ENCODE measurements around the gene GPR15LG. TPM values are rescaled to one million over a fixed set of nuclear protein-coding genes. Genes with fewer than 3 reads are reported as not detected.

The GPR15LG gene
- total RNA-seq, 2 experiments from 2014 or later, result not detected

GRCh38 chr10:84227810-84228209 lies 54.2 kb downstream of the GPR15LG start:
- Histone ChIP-seq H3K4me3 (ENCODE audit: low read depth, low read length, poor library complexity, severe bottlenecking) (no peak overlapping the region), H3K4me1 (ENCODE audit: insufficient read depth, low read length, poor library complexity, severe bottlenecking) (no peaks in the 10 kb centered on the region), H3K4me2 (ENCODE audit: low read length) (no peak overlapping the region), H2AFZ (ENCODE audit: low read length) (no peak overlapping the region), H3K79me2 (ENCODE audit: insufficient read depth, low read depth, low read length) (no peaks in the 10 kb centered on the region), H4K20me1 (ENCODE audit: insufficient read depth, low read length) (no peaks in the 10 kb centered on the region), H3K9me3 (ENCODE audit: low read length) (no peaks in the 10 kb centered on the region), H3K36me3 (ENCODE audit: insufficient read depth, low read length) (no peaks in the 10 kb centered on the region), H3K9me2 (ENCODE audit: insufficient read depth, low read length) (no peaks in the 10 kb centered on the region), H3K27ac (ENCODE audit: low read depth, low read length, poor library complexity, severe bottlenecking) (no peak overlapping the region)
- ChIA-PET CTCF (ENCODE audit: unreplicated experiment) (no interaction called here), POLR2A (no interaction called here)
- TF ChIP-seq CTCF (conservative IDR thresholded peaks at IDR 0.05; ENCODE audit: low read length), result no peak
- no peak for TF ChIP-seq EZH2phosphoT487 (IDR thresholded peaks at IDR 0.05; ENCODE audit: borderline replicate concordance, low read depth, low read length)
- no TSS peak for BruUV-seq (replicated peaks)
- intact Hi-C loops (cut with micrococcal nuclease; ENCODE audit: unreplicated experiment), result no loop called here
- DNase-seq (ENCODE audit: low spot score), result no peak

- Histone ChIP-seq H3K4me1 (ENCODE audit: insufficient read depth, low read length, poor library complexity, severe bottlenecking) (no peaks in the 10 kb centered on the region), H3K9me3 (ENCODE audit: low read length) (no peaks in the 10 kb centered on the region), H3K9me2 (ENCODE audit: insufficient read depth, low read length) (no peaks in the 10 kb centered on the region), H2AFZ (ENCODE audit: low read length) (no peak overlapping the region), H3K4me3 (ENCODE audit: low read depth, low read length, poor library complexity, severe bottlenecking) (no peak overlapping the region), H3K79me2 (ENCODE audit: insufficient read depth, low read depth, low read length) (no peaks in the 10 kb centered on the region), H3K36me3 (ENCODE audit: insufficient read depth, low read length) (no peaks in the 10 kb centered on the region), H4K20me1 (ENCODE audit: insufficient read depth, low read length) (no peaks in the 10 kb centered on the region), H3K27ac (ENCODE audit: low read depth, low read length, poor library complexity, severe bottlenecking) (no peak overlapping the region), H3K4me2 (ENCODE audit: low read length) (no peak overlapping the region)
- no peak for TF ChIP-seq EZH2phosphoT487 (IDR thresholded peaks at IDR 0.05; ENCODE audit: borderline replicate concordance, low read depth, low read length)
- CTCF ChIA-PET (ENCODE audit: unreplicated experiment), result no interaction called here
- DNase-seq (ENCODE audit: low spot score), result no peak
- POLR2A ChIA-PET, result no interaction called here
- BruUV-seq (replicated peaks), result no TSS peak
- intact Hi-C loops (cut with micrococcal nuclease; ENCODE audit: unreplicated experiment), result no loop called here
These were observed 56.8 kb downstream of the GPR15LG start for GRCh38 chr10:84230359-84230758.

GRCh38 chr10:84232376-84232775 lies 58.8 kb downstream of the GPR15LG start:
- no TSS peak for BruUV-seq (replicated peaks)
- Histone ChIP-seq H4K20me1 (ENCODE audit: insufficient read depth, low read length) (no peaks in the 10 kb centered on the region), H3K79me2 (ENCODE audit: insufficient read depth, low read depth, low read length) (no peaks in the 10 kb centered on the region), H3K4me3 (ENCODE audit: low read depth, low read length, poor library complexity, severe bottlenecking) (no peak overlapping the region), H3K9me3 (ENCODE audit: low read length) (no peaks in the 10 kb centered on the region), H3K4me2 (ENCODE audit: low read length) (no peak overlapping the region), H3K9me2 (ENCODE audit: insufficient read depth, low read length) (no peaks in the 10 kb centered on the region), H3K4me1 (ENCODE audit: insufficient read depth, low read length, poor library complexity, severe bottlenecking) (no peaks in the 10 kb centered on the region), H3K36me3 (ENCODE audit: insufficient read depth, low read length) (no peaks in the 10 kb centered on the region), H2AFZ (ENCODE audit: low read length) (no peak overlapping the region), H3K27ac (ENCODE audit: low read depth, low read length, poor library complexity, severe bottlenecking) (no peak overlapping the region)
- TF ChIP-seq EZH2phosphoT487 (IDR thresholded peaks at IDR 0.05; ENCODE audit: borderline replicate concordance, low read depth, low read length) (no peak), CTCF (conservative IDR thresholded peaks at IDR 0.05; ENCODE audit: low read length) (no peak)
- CTCF ChIA-PET (ENCODE audit: unreplicated experiment), result no interaction called here
- intact Hi-C loops (cut with micrococcal nuclease; ENCODE audit: unreplicated experiment), result no loop called here
- POLR2A ChIA-PET, result no interaction called here
- no peak for DNase-seq (ENCODE audit: low spot score)
